ENCODE results near the gene SMIM28.

The SMIM28 gene

GRCh38 chr6:138341176-138341575 lies 36.5 kb upstream of the SMIM28 start:
- H3F3A ChIP-seq (ENCODE audit: insufficient read depth, low read length), result no peaks in the 10 kb centered on the region
- H3K27me3 ChIP-seq (ENCODE audit: insufficient read depth, low read length), result no peaks in the 10 kb centered on the region
- TF ChIP-seq EZH2 (IDR thresholded peaks at IDR 0.05; ENCODE audit: borderline replicate concordance, low read length), result no peak
- TF ChIP-seq CTCF (IDR thresholded peaks at IDR 0.05; ENCODE audit: low read length), result no peak

GRCh38 chr6:138343112-138343511 lies 34.6 kb upstream of the SMIM28 start:
- Histone ChIP-seq H3K9me3 (ENCODE audit: low read length) (no peaks in the 10 kb centered on the region), H3K4me1 (ENCODE audit: insufficient read depth, low read length, severe bottlenecking) (no peaks in the 10 kb centered on the region), H2AFZ (ENCODE audit: low read length) (no peak overlapping the region), H3K27me3 (ENCODE audit: insufficient read depth, low read length) (no peaks in the 10 kb centered on the region), H4K20me1 (ENCODE audit: insufficient read depth, low read length) (no peaks in the 10 kb centered on the region), H3K36me3 (ENCODE audit: insufficient read depth, low read length) (no peaks in the 10 kb centered on the region), H3K9ac (ENCODE audit: low read length) (no peak overlapping the region), H3K9me2 (ENCODE audit: low read depth, low read length) (no peaks in the 10 kb centered on the region), H3K4me3 (ENCODE audit: low read depth, low read length, poor library complexity, severe bottlenecking) (no peak overlapping the region), H3K4me2 (ENCODE audit: low read length) (no peak overlapping the region), H3K79me2 (ENCODE audit: insufficient read depth, low read length) (no peaks in the 10 kb centered on the region), H3F3A (ENCODE audit: insufficient read depth, low read length) (no peaks in the 10 kb centered on the region), H3K27ac (ENCODE audit: low read depth, low read length, poor library complexity, severe bottlenecking) (no peak overlapping the region)
- TF ChIP-seq CTCF (IDR thresholded peaks at IDR 0.05; ENCODE audit: low read length) (no peak), EZH2 (IDR thresholded peaks at IDR 0.05; ENCODE audit: borderline replicate concordance, low read length) (no peak)

More at GRCh38 chr6:138341176-138341575, 36.5 kb upstream of the SMIM28 start:
- H3K4me2 ChIP-seq (ENCODE audit: low read length), result no peak overlapping the region
- H2AFZ ChIP-seq (ENCODE audit: low read length), result no peak overlapping the region
- no peaks in the 10 kb centered on the region for H3K4me1 ChIP-seq (ENCODE audit: insufficient read depth, low read length, severe bottlenecking)
- no peaks in the 10 kb centered on the region for H3K79me2 ChIP-seq (ENCODE audit: insufficient read depth, low read length)
- no peaks in the 10 kb centered on the region for H3K36me3 ChIP-seq (ENCODE audit: insufficient read depth, low read length)
- no peak overlapping the region for H3K27ac ChIP-seq (ENCODE audit: low read depth, low read length, poor library complexity, severe bottlenecking)
- H4K20me1 ChIP-seq (ENCODE audit: insufficient read depth, low read length), result no peaks in the 10 kb centered on the region
- no peaks in the 10 kb centered on the region for H3K9me3 ChIP-seq (ENCODE audit: low read length)
- H3K9ac ChIP-seq (ENCODE audit: low read length), result no peak overlapping the region
- H3K9me2 ChIP-seq (ENCODE audit: low read depth, low read length), result no peaks in the 10 kb centered on the region
- H3K4me3 ChIP-seq (ENCODE audit: low read depth, low read length, poor library complexity, severe bottlenecking), result no peak overlapping the region

GRCh38 chr6:138345565-138346285 lies 32.0 kb upstream of the SMIM28 start:
- Histone ChIP-seq H3K9me2 (ENCODE audit: low read depth, low read length) (no peaks in the 10 kb centered on the region), H3K9me3 (ENCODE audit: low read length) (no peaks in the 10 kb centered on the region), H3K36me3 (ENCODE audit: insufficient read depth, low read length) (no peaks in the 10 kb centered on the region), H3K4me3 (ENCODE audit: low read depth, low read length, poor library complexity, severe bottlenecking) (no peak overlapping the region), H3K4me2 (ENCODE audit: low read length) (no peak overlapping the region), H4K20me1 (ENCODE audit: insufficient read depth, low read length) (no peaks in the 10 kb centered on the region), H2AFZ (ENCODE audit: low read length) (no peak overlapping the region), H3K27ac (ENCODE audit: low read depth, low read length, poor library complexity, severe bottlenecking) (no peak overlapping the region), H3K4me1 (ENCODE audit: insufficient read depth, low read length, severe bottlenecking) (no peaks in the 10 kb centered on the region), H3K9ac (ENCODE audit: low read length) (no peak overlapping the region), H3K27me3 (ENCODE audit: insufficient read depth, low read length) (no peaks in the 10 kb centered on the region), H3F3A (ENCODE audit: insufficient read depth, low read length) (no peaks in the 10 kb centered on the region), H3K79me2 (ENCODE audit: insufficient read depth, low read length) (no peaks in the 10 kb centered on the region)
- TF ChIP-seq CTCF (IDR thresholded peaks at IDR 0.05; ENCODE audit: low read length), result no peak
- no peak for TF ChIP-seq EZH2 (IDR thresholded peaks at IDR 0.05; ENCODE audit: borderline replicate concordance, low read length)
